ENCODE measurements around the gene TADA2B. TPM values are rescaled to one million over a fixed set of nuclear protein-coding genes. Genes with fewer than 3 reads are reported as not detected.

TADA2B gene
- total and polyA plus RNA-seq, 4 donors, result 3.6 to 13.8 (median 12.6) TPM

DNA sequence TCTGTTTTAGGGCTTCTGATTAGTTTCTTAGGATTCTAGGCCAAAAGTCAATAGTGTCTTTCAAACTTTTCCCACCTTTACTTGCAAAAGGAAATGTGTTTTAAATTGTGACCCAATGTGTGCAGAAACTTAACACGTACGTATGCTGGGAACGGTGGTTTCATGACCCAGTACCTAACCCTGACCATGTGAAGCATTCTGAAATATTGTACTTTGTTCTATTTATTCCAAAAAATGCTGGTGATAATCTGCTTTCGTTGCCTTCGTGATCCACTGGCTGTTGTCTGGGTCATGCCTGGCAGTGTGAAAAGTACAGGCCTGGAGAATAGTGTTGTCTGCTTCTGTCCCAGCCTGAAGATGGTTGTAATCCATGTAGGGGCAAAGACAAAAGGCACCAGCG is 26.7 kb upstream of the TADA2B start:
- Histone ChIP-seq H3K27me3 (ENCODE audit: control insufficient read depth in 4 of 4, insufficient read depth in 4 of 4, low read length in 3 of 4) (no peaks in the 10 kb centered on the region), H3K4me3 (ENCODE audit: low read depth in 1 of 3, low read length in 3 of 3) (no peak overlapping the region), H3K36me3 (ENCODE audit: control insufficient read depth in 4 of 4, insufficient read depth in 3 of 4, low read depth in 1 of 4, low read length in 3 of 4) (peaks cover 3 to 30% (median 15%) of the 10 kb centered on the region in 4 donors), H3K27ac (ENCODE audit: low read depth in 1 of 2, low read length in 2 of 2) (peak overlapping the region; percentile 71 to 88), H3K4me1 (ENCODE audit: control insufficient read depth in 4 of 4, insufficient read depth in 4 of 4, low read length in 3 of 4) (peaks cover 10 to 28% (median 16%) of the 10 kb centered on the region in 4 donors), H3K9ac (ENCODE audit: low read depth in 1 of 2, low read length in 2 of 2) (no peak overlapping the region), H3K9me3 (ENCODE audit: control insufficient read depth in 4 of 4, low read length in 3 of 4) (no peaks in the 10 kb centered on the region)
- 46% methylated on average over 6 of the region's 6 CpGs for WGBS
- TF ChIP-seq EGR1 (IDR thresholded peaks at IDR 0.05; ENCODE audit: low read depth in 2 of 2) (no peak), HNF4A (conservative IDR thresholded peaks at IDR 0.05) (peak; percentile 26 to 71), RAD21 (IDR thresholded peaks at IDR 0.05) (no peak), SP1 (IDR thresholded peaks at IDR 0.05) (peak; percentile 23), RXRA (IDR thresholded peaks at IDR 0.05) (peak in 1 of 2 donors; percentile 80)
- DNase-seq (ENCODE audit: low spot score), result no peak

DNA sequence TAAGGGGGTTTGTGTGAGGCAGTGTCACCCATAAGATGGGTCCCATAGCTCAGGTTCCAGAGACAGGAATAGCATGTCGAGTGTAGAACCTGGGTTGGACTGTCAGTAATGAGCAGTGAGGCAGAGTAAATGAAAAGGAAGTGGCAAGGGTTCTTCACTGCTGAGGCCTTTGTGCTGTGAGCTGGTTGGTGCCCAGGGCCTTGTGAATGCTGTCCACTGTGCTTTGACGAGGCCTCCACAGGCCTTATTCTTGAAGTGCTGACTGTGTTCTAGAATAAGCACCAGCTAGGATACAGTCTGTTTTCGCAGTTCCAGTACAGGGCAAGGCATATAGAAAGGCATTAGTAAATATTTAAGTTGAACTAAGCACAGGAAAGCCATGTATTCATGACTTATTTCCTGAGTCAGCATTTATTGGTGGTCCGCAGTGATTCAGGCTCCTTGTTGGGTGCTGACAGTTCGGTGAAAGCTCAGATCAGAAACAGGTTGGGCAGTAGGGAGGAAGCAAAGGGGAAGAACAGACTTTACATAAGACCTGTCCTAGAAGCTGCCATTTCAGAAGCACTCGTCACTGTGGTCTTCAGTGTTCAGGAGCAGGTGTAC is 25.6 kb upstream of the TADA2B start:
- no peak overlapping the region for H3K9ac ChIP-seq (ENCODE audit: low read depth in 1 of 2, low read length in 2 of 2)
- H3K4me3 ChIP-seq (ENCODE audit: low read depth in 1 of 3, low read length in 3 of 3), result no peak overlapping the region
- DNase-seq (ENCODE audit: low spot score), result no peak
- peaks cover 3 to 27% (median 15%) of the 10 kb centered on the region in 4 donors for H3K36me3 ChIP-seq (ENCODE audit: control insufficient read depth in 4 of 4, insufficient read depth in 3 of 4, low read depth in 1 of 4, low read length in 3 of 4)
- H3K4me1 ChIP-seq (ENCODE audit: control insufficient read depth in 4 of 4, insufficient read depth in 4 of 4, low read length in 3 of 4), result peaks cover 10 to 28% (median 16%) of the 10 kb centered on the region in 4 donors
- no peak for TF ChIP-seq FOXA1 (IDR thresholded peaks at IDR 0.05)
- TF ChIP-seq NR2F2 (IDR thresholded peaks at IDR 0.05), result no peak
- TF ChIP-seq JUND (IDR thresholded peaks at IDR 0.05), result no peak
- TF ChIP-seq, protein P1, sequence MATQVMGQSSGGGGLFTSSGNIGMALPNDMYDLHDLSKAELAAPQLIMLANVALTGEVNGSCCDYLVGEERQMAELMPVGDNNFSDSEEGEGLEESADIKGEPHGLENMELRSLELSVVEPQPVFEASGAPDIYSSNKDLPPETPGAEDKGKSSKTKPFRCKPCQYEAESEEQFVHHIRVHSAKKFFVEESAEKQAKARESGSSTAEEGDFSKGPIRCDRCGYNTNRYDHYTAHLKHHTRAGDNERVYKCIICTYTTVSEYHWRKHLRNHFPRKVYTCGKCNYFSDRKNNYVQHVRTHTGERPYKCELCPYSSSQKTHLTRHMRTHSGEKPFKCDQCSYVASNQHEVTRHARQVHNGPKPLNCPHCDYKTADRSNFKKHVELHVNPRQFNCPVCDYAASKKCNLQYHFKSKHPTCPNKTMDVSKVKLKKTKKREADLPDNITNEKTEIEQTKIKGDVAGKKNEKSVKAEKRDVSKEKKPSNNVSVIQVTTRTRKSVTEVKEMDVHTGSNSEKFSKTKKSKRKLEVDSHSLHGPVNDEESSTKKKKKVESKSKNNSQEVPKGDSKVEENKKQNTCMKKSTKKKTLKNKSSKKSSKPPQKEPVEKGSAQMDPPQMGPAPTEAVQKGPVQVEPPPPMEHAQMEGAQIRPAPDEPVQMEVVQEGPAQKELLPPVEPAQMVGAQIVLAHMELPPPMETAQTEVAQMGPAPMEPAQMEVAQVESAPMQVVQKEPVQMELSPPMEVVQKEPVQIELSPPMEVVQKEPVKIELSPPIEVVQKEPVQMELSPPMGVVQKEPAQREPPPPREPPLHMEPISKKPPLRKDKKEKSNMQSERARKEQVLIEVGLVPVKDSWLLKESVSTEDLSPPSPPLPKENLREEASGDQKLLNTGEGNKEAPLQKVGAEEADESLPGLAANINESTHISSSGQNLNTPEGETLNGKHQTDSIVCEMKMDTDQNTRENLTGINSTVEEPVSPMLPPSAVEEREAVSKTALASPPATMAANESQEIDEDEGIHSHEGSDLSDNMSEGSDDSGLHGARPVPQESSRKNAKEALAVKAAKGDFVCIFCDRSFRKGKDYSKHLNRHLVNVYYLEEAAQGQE (IDR thresholded peaks at IDR 0.05), result no peak
- TF ChIP-seq SP1 (IDR thresholded peaks at IDR 0.05), result no peak
- TF ChIP-seq, protein P2, sequence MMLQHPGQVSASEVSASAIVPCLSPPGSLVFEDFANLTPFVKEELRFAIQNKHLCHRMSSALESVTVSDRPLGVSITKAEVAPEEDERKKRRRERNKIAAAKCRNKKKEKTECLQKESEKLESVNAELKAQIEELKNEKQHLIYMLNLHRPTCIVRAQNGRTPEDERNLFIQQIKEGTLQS (IDR thresholded peaks at IDR 0.05), result no peak
- TF ChIP-seq YY1 (IDR thresholded peaks at IDR 0.05), result no peak
- TF ChIP-seq GABPA (IDR thresholded peaks at IDR 0.05 in 1 of 2, conservative IDR thresholded peaks at IDR 0.05 in 1 of 2), result no peak
- TF ChIP-seq TAF1 (conservative IDR thresholded peaks at IDR 0.05), result no peak
- no peak for TF ChIP-seq RAD21 (IDR thresholded peaks at IDR 0.05)
- no peak for TF ChIP-seq HNF4G (IDR thresholded peaks at IDR 0.05)
- TF ChIP-seq HNF4A (conservative IDR thresholded peaks at IDR 0.05), result no peak
- TF ChIP-seq, protein P3, sequence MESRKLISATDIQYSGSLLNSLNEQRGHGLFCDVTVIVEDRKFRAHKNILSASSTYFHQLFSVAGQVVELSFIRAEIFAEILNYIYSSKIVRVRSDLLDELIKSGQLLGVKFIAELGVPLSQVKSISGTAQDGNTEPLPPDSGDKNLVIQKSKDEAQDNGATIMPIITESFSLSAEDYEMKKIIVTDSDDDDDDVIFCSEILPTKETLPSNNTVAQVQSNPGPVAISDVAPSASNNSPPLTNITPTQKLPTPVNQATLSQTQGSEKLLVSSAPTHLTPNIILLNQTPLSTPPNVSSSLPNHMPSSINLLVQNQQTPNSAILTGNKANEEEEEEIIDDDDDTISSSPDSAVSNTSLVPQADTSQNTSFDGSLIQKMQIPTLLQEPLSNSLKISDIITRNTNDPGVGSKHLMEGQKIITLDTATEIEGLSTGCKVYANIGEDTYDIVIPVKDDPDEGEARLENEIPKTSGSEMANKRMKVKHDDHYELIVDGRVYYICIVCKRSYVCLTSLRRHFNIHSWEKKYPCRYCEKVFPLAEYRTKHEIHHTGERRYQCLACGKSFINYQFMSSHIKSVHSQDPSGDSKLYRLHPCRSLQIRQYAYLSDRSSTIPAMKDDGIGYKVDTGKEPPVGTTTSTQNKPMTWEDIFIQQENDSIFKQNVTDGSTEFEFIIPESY (IDR thresholded peaks at IDR 0.05), result no peak
- TF ChIP-seq FOXA2 (IDR thresholded peaks at IDR 0.05), result no peak
- TF ChIP-seq, protein P4, sequence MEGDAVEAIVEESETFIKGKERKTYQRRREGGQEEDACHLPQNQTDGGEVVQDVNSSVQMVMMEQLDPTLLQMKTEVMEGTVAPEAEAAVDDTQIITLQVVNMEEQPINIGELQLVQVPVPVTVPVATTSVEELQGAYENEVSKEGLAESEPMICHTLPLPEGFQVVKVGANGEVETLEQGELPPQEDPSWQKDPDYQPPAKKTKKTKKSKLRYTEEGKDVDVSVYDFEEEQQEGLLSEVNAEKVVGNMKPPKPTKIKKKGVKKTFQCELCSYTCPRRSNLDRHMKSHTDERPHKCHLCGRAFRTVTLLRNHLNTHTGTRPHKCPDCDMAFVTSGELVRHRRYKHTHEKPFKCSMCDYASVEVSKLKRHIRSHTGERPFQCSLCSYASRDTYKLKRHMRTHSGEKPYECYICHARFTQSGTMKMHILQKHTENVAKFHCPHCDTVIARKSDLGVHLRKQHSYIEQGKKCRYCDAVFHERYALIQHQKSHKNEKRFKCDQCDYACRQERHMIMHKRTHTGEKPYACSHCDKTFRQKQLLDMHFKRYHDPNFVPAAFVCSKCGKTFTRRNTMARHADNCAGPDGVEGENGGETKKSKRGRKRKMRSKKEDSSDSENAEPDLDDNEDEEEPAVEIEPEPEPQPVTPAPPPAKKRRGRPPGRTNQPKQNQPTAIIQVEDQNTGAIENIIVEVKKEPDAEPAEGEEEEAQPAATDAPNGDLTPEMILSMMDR (IDR thresholded peaks at IDR 0.05; ENCODE audit: low read depth, low read length, missing input control), result no peak
- no peak for TF ChIP-seq EGR1 (IDR thresholded peaks at IDR 0.05; ENCODE audit: low read depth in 2 of 2)
- TF ChIP-seq RXRA (IDR thresholded peaks at IDR 0.05), result no peak
- TF ChIP-seq, protein P5, sequence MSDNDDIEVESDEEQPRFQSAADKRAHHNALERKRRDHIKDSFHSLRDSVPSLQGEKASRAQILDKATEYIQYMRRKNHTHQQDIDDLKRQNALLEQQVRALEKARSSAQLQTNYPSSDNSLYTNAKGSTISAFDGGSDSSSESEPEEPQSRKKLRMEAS (IDR thresholded peaks at IDR 0.05), result no peak
- no peaks in the 10 kb centered on the region for H3K9me3 ChIP-seq (ENCODE audit: control insufficient read depth in 4 of 4, low read length in 3 of 4)
- peak overlapping the region; percentile 71 to 88 for H3K27ac ChIP-seq (ENCODE audit: low read depth in 1 of 2, low read length in 2 of 2)
- no peaks in the 10 kb centered on the region for H3K27me3 ChIP-seq (ENCODE audit: control insufficient read depth in 4 of 4, insufficient read depth in 4 of 4, low read length in 3 of 4)
- WGBS, result 95% methylated on average over 6 of the region's 6 CpGs
